H1 (cell line): ENCODE measurements around the gene ADAM12. TPM values are rescaled to one million over a fixed set of nuclear protein-coding genes. Genes with fewer than 3 reads are reported as not detected.

Experiments
- CTCF ChIA-PET: fragments of 300-600 bp; sonication (Branson Sonifier 250); formaldehyde crosslinking; loops from one replicate; lab custom pipeline; 2021; ENCODE audit not compliant: partially characterized antibody; lab: Charles Lee
- POLR2A ChIA-PET: fragments of 300-600 bp; sonication (Branson Sonifier 250); formaldehyde crosslinking; loops from one replicate; lab custom pipeline; 2021; ENCODE audit warnings: inconsistent platforms; ENCODE audit not compliant: partially characterized antibody; lab: Charles Lee
- DNase-seq, 2 experiments: peaks; one replicate each; pipeline versions ENCODE4 v3.0.0 to v3.0.0-alpha.2; 2010 to 2022; ENCODE audit warnings: low spot score in 2 of 2, low read depth in 1 of 2, mixed read lengths in 1 of 2
- FAIRE-seq: peaks from 2 replicates; lab custom pipeline; 2011; peaks lifted over from hg19 to GRCh38; lab: Jason Lieb, UNC
- H2AFZ ChIP-seq: 2 replicates; pipeline ENCODE4 v1.8.1; 2012; ENCODE audit warnings: low read length, inconsistent platforms
- H2AK5ac ChIP-seq: 2 replicates; pipeline ENCODE4 v1.6.1; 2013; ENCODE audit warnings: low read depth, low read length
- H2BK120ac ChIP-seq: replicated peaks from 2 replicates; pipeline ENCODE3; 2013; ENCODE audit warnings: low read depth, low read length, inconsistent platforms
- H2BK12ac ChIP-seq: 2 replicates; pipeline ENCODE4 v1.6.1; 2013; ENCODE audit warnings: low read depth, low read length
- H2BK15ac ChIP-seq: 2 replicates; pipeline ENCODE4 v1.6.1; 2013; ENCODE audit warnings: low read length
- H2BK20ac ChIP-seq: 2 replicates; pipeline ENCODE4 v1.6.1; 2013; ENCODE audit warnings: low read length
- H2BK5ac ChIP-seq: 2 replicates; pipeline ENCODE4 v1.6.1; 2013; ENCODE audit warnings: low read depth, low read length
- H3K14ac ChIP-seq: 2 replicates; pipeline ENCODE4 v1.6.1; 2013; ENCODE audit warnings: inconsistent platforms; ENCODE audit not compliant: insufficient read length
- H3K18ac ChIP-seq: 2 replicates; pipeline ENCODE4 v1.6.1; 2013; ENCODE audit warnings: low read length; ENCODE audit errors: extremely low read depth
- H3K23ac ChIP-seq: 2 replicates; pipeline ENCODE4 v1.6.1; 2013; ENCODE audit warnings: inconsistent platforms; ENCODE audit not compliant: insufficient read length
- H3K23me2 ChIP-seq: 2 replicates; pipeline ENCODE4 v1.6.1; 2013; ENCODE audit warnings: low read depth, low read length
- H3K27ac ChIP-seq: 2 replicates; pipeline ENCODE4 v1.6.1; 2011; ENCODE audit warnings: low read depth, low read length, inconsistent platforms
- H3K27me3 ChIP-seq, 4 experiments: replicated peaks in 1 of 4; 1 replicate in 1 of 4; 2 replicates in 3 of 4; pipeline versions ENCODE4 v1.6.1 to v1.8.1; 2011 to 2013; ENCODE audit warnings: low read length in 3 of 4, mild to moderate bottlenecking in 3 of 4, inconsistent platforms in 2 of 4, mixed read lengths in 2 of 4, moderate library complexity in 1 of 4; ENCODE audit not compliant: control insufficient read depth in 3 of 4, insufficient read depth in 3 of 4; ENCODE audit errors: extremely low read depth in 1 of 4
- H3K36me3 ChIP-seq, 4 experiments: 2 replicates each; pipeline versions ENCODE4 v1.6.1 to v1.8.1; 2011 to 2013; ENCODE audit warnings: mild to moderate bottlenecking in 4 of 4, low read length in 3 of 4, moderate library complexity in 2 of 4, control low read depth in 1 of 4, inconsistent platforms in 1 of 4; ENCODE audit not compliant: insufficient read depth in 4 of 4, control insufficient read depth in 2 of 4
- H3K4ac ChIP-seq: replicated peaks from 2 replicates; pipeline ENCODE3; 2013; ENCODE audit warnings: low read length, low read depth, mixed read lengths, inconsistent platforms; ENCODE audit not compliant: insufficient read length
- H3K4me1 ChIP-seq, 4 experiments: replicated peaks in 1 of 4; 1 replicate in 1 of 4; 2 replicates in 3 of 4; pipeline versions ENCODE4 v1.6.1 to v1.8.1; 2011 to 2013; ENCODE audit warnings: low read length in 3 of 4, inconsistent platforms in 2 of 4, mixed read lengths in 1 of 4; ENCODE audit not compliant: insufficient read depth in 4 of 4, control insufficient read depth in 3 of 4
- H3K4me2 ChIP-seq, 2 experiments: 2 replicates each; pipeline versions ENCODE4 v1.6.1 to v1.8.1; 2011 to 2013; ENCODE audit warnings: low read depth in 2 of 2, low read length in 2 of 2, control low read depth in 1 of 2, inconsistent platforms in 1 of 2, mild to moderate bottlenecking in 1 of 2; ENCODE audit not compliant: insufficient read depth in 1 of 2
- H3K4me3 ChIP-seq, 4 experiments: fragments of 200-600, 300-600 bp in 1 of 4; sonication (generic), shearing (Covaris generic), sonication (Bioruptor Twin) in 1 of 4; 2 replicates each; pipeline versions ENCODE4 v1.5.1 to v1.8.1; 2011 to 2016; ENCODE audit warnings: low read length in 4 of 4, low read depth in 3 of 4, control low read depth in 2 of 4, inconsistent platforms in 2 of 4, mild to moderate bottlenecking in 2 of 4, mixed read lengths in 1 of 4, moderate library complexity in 1 of 4; ENCODE audit not compliant: insufficient read depth in 2 of 4; ENCODE audit errors: extremely low read depth in 1 of 4
- H3K56ac ChIP-seq: replicated peaks from 2 replicates; pipeline ENCODE3; 2013; ENCODE audit warnings: low read depth, mild to moderate bottlenecking, mixed read lengths, low read length, inconsistent platforms; ENCODE audit not compliant: insufficient read length
- H3K79me1 ChIP-seq: 2 replicates; pipeline ENCODE4 v1.6.1; 2013; ENCODE audit warnings: low read depth, low read length, control low read depth
- H3K79me2 ChIP-seq, 2 experiments: 2 replicates each; pipeline versions ENCODE4 v1.6.1 to v1.8.1; 2012 to 2013; ENCODE audit warnings: low read length in 2 of 2, mild to moderate bottlenecking in 2 of 2, inconsistent platforms in 1 of 2; ENCODE audit not compliant: insufficient read depth in 2 of 2, control insufficient read depth in 1 of 2
- H3K9ac ChIP-seq, 4 experiments: replicated peaks in 1 of 4; 1 replicate in 1 of 4; 2 replicates in 3 of 4; pipeline versions ENCODE4 v1.6.1 to v1.8.1; 2011 to 2013; ENCODE audit warnings: low read depth in 3 of 4, low read length in 3 of 4, control low read depth in 2 of 4, mild to moderate bottlenecking in 2 of 4, moderate library complexity in 2 of 4, inconsistent platforms in 1 of 4; ENCODE audit errors: extremely low read depth in 1 of 4
- H3K9me3 ChIP-seq, 2 experiments: 2 replicates each; pipeline versions ENCODE4 v1.6.1 to v1.8.1; 2012 to 2013; ENCODE audit warnings: mild to moderate bottlenecking in 2 of 2, moderate library complexity in 2 of 2, control low read depth in 1 of 2, inconsistent platforms in 1 of 2, low read depth in 1 of 2, low read length in 1 of 2, mixed read lengths in 1 of 2; ENCODE audit not compliant: insufficient read depth in 2 of 2
- H4K20me1 ChIP-seq, 2 experiments: replicated peaks in 1 of 2; 2 replicates each; pipeline versions ENCODE3 to v1.8.1; 2011 to 2013; ENCODE audit warnings: inconsistent platforms in 2 of 2, low read length in 2 of 2, mild to moderate bottlenecking in 1 of 2; ENCODE audit not compliant: insufficient read depth in 2 of 2, control insufficient read depth in 1 of 2
- H4K5ac ChIP-seq: 2 replicates; pipeline ENCODE4 v1.6.1; 2013; ENCODE audit warnings: low read length, low read depth, mixed read lengths, inconsistent platforms; ENCODE audit not compliant: insufficient read length
- H4K8ac ChIP-seq: 2 replicates; pipeline ENCODE4 v1.8.0; 2013; ENCODE audit warnings: mild to moderate bottlenecking, moderate library complexity, low read length, inconsistent platforms; ENCODE audit not compliant: insufficient read depth; ENCODE audit errors: extremely low read depth
- H4K91ac ChIP-seq: replicated peaks from 2 replicates; pipeline ENCODE3; 2013; ENCODE audit warnings: low read length, mixed read lengths, inconsistent platforms; ENCODE audit not compliant: insufficient read length
- MAFK ChIP-seq: IDR thresholded peaks from 2 replicates; pipeline ENCODE4 v1.6.1; 2012; ENCODE audit warnings: low read depth, mild to moderate bottlenecking, improper control_type of control experiment, low read length
- POLR2A ChIP-seq, 2 experiments: IDR thresholded peaks; 1 replicate in 1 of 2; 2 replicates in 1 of 2; pipeline ENCODE4 v1.6.1; 2011; ENCODE audit warnings: low read depth in 2 of 2, low read length in 2 of 2, mild to moderate bottlenecking in 2 of 2; ENCODE audit errors: control extremely low read depth in 1 of 2
- WGBS, 2 experiments: shearing (Covaris generic) in 1 of 2; methylation state at CpG; one replicate each; pipeline versions ENCODE4 v1.1.6 to v1.1.7; 2013 to 2015; ENCODE audit warnings: low lambda C conversion rate in 2 of 2, mixed read lengths in 2 of 2, inconsistent platforms in 1 of 2, low coverage in 1 of 2, missing lambda C conversion rate in 1 of 2; ENCODE audit not compliant: insufficient replicate concordance in 2 of 2, insufficient coverage in 1 of 2, insufficient read length in 1 of 2; ENCODE audit errors: extremely low coverage in 1 of 2, missing lambda C conversion rate in 1 of 2; 5-methylcytosine and 5-hydroxymethylcytosine counted together
- polyA plus RNA-seq, 7 experiments: library from polyadenylated mRNA; depleted of rRNA in 3 of 7; stranded (reverse) in 5 of 7; unstranded in 2 of 7; fragments of >200 nt in 5 of 7; fragments of 200-250 nt in 2 of 7; gene quantifications; 1 replicate in 5 of 7; 2 replicates in 1 of 7; 4 replicates in 1 of 7; pipeline versions ENCODE4 v1.2.1 to v1.2.3, GENCODE V29; 2011 to 2013; ENCODE audit warnings: missing spikeins in 2 of 7, mixed read lengths in 2 of 7
- total RNA-seq: library from RNA; stranded (reverse); fragmentation: NEBNext Ultra II Directional; extraction: Animal tissue kit (Norgen Biotek cat#: 25700); gene quantifications from 2 replicates; pipeline ENCODE4 v1.2.1, GENCODE V29; 2021

The ADAM12 gene
- total and polyA plus RNA-seq, 2 of the 8 experiments (the other 6 are each of a cell fraction or from before 2014, with no cell fraction given): 0.07 to 0.17 TPM

DNA sequence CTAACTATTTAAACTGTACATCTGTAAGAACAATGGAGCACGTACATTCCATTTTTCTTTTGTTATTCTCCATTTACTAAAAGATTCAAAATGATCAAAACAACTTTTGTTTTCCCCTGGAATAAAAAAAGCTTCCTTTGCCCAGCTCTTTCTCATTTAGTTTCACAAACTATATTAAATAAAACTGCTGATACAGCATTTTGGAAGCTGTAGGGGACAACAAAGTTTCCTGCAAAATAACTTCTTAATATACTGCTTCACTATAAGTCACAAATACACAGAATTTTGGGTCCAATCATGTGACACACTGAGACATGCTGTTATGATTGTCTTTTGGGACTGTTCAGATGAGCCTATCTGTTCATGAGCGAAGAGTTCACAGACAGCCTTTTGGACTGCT is 222.4 kb downstream of the ADAM12 start:
- Histone ChIP-seq H2BK20ac (no peak overlapping the region), H3K23me2 (no peaks in the 10 kb centered on the region), H3K4ac (no peak overlapping the region), H3K9ac (no peak overlapping the region), H3K9me3 (no peaks in the 10 kb centered on the region), H2BK120ac (no peak overlapping the region), H3K79me2 (no peaks in the 10 kb centered on the region), H2BK15ac (no peak overlapping the region), H3K27me3 (no peaks in the 10 kb centered on the region), H3K27ac (no peak overlapping the region), H3K36me3 (no peaks in the 10 kb centered on the region), H3K4me2 (no peak overlapping the region), H3K18ac (no peak overlapping the region), H3K4me3 (no peak overlapping the region), H2BK5ac (no peak overlapping the region), H3K4me1 (peaks cover 0 to 4% (median 0%) of the 10 kb centered on the region in 4 experiments; a peak in 1 of 7 replicates), H4K20me1 (no peaks in the 10 kb centered on the region), H4K5ac (no peak overlapping the region), H3K23ac (no peak overlapping the region), H4K8ac (no peak overlapping the region), H2AK5ac (no peak overlapping the region), H2AFZ (no peak overlapping the region), H3K79me1 (no peaks in the 10 kb centered on the region), H3K56ac (no peak overlapping the region), H2BK12ac (no peak overlapping the region), H4K91ac (no peak overlapping the region), H3K14ac (no peak overlapping the region)
- TF ChIP-seq MAFK (peak; percentile 97), POLR2A (IDR thresholded peaks at IDR 0.05; ENCODE audit: control extremely low read depth in 1 of 2, low read depth in 2 of 2, low read length in 2 of 2) (no peak)
- DNase-seq: no peak
- ChIA-PET POLR2A (no interaction called here), CTCF (no interaction called here)
- no peak for FAIRE-seq
- WGBS, 2 experiments: 92% methylated on average over 2 of the region's 2 CpGs; no CpG with 5 or more reads in 1 of the 2 experiments
